LNCAP (cell line): Measurements from ENCODE around the gene EFHC1.

Source experiments
- TF ChIP-seq, protein P1 (sequence below): fragments of 450-650 bp; IDR thresholded peaks from 2 replicates; pipeline ENCODE4 v1.5.1; 2017; ENCODE audit warnings: mild to moderate bottlenecking

The EFHC1 gene

DNA sequence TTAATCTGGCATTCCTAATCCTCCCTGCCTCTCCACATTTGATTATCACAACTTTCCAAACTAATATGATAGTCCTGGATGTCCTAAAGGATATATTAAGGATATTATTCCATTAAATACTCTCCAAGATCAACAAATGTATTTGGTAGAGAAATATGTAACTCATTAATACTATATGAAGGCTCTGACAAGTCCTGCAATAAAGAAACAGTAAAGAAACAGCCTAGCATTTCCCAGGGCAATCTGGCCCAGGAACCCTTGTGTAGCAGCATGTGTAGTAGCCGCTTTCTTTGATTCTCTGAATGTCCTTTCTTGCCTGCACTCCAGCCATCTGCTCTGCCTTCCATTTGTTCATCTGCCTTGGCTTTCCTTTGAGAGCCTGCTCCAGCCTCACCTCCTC, 133.0 kb downstream of the EFHC1 start:
- TF ChIP-seq, protein P1, sequence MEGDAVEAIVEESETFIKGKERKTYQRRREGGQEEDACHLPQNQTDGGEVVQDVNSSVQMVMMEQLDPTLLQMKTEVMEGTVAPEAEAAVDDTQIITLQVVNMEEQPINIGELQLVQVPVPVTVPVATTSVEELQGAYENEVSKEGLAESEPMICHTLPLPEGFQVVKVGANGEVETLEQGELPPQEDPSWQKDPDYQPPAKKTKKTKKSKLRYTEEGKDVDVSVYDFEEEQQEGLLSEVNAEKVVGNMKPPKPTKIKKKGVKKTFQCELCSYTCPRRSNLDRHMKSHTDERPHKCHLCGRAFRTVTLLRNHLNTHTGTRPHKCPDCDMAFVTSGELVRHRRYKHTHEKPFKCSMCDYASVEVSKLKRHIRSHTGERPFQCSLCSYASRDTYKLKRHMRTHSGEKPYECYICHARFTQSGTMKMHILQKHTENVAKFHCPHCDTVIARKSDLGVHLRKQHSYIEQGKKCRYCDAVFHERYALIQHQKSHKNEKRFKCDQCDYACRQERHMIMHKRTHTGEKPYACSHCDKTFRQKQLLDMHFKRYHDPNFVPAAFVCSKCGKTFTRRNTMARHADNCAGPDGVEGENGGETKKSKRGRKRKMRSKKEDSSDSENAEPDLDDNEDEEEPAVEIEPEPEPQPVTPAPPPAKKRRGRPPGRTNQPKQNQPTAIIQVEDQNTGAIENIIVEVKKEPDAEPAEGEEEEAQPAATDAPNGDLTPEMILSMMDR, result no peak

DNA sequence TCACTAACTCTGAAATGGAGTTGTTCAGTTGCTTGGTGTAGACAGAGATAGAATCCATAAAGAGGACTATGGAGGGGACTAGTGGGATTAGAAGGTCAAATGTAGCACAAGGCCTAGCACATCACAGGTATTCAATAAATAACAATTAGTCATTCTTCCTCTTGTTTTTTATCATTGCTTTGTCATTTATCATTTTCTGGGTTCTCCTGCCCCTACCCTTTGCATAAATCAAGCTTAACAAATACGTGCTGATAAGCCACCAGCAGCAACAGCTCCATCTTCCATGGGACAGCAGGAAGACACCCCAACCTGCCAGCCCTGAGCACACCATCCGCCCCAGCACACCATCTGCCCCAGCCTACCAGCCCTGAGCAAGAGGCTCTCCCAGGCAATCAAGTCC, 133.6 kb downstream of the EFHC1 start:
- TF ChIP-seq, protein P1, result no peak

DNA sequence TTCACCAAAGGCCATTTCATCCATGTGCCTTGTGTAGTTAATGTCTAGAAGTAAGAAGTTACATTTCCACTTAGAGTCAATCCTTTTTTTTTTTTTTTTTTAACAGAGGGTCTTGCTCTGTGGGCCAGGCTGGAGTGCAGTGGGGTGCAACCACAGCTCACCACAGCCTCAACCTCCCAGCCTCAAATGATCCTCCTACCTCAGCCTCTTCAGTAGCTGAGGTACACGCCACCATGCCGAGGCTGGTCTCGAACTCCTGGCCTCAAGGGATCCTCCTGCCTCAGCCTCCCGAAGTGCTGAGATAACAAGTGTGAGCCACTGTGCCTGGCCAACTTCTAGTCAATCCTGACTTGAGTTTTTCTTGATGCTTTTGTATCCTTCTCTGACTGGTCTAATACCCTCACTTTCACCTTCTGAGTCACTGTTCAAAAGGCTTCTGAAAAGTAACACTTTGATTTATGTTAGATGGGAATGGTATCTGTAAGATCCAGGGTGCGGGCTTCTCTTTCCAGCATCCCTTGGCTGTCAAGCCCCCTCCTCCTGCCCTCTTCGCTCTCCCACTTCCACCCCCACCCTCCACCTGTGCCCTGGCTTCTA, 134.6 kb downstream of the EFHC1 start:
- TF ChIP-seq, protein P1, result no peak

DNA sequence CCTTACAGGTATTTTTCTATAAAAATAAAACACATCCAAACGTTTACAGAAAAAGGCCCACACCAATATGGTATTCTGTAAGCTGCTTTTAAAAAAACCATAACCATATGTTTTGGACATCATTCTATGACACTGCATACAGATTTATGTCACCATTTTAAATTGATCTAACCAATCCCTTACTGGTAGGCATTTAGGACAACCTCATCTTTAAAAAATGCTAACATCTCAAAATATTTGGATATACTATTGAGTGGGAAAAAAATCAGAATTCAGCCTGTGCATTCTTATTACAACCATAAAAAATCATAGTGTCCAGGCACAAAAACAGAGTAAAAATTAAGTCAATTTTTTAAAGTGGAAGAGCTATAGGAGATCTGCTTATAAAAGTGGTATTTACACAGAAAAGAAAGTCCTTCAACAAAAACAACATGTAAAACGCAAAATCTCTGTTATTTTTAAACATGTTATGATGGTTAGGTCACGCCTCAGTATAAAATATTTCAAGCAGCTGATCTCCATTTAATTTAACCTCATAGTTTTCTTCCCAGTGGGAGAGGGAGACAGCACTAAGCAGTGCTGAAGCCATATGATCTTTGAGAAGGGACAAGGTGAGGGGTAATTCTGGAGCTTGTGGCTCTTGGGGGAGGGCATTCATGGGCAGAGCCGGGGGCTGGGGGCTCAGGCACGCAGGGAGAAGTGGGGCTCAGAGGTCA, 135.5 kb downstream of the EFHC1 start:
- TF ChIP-seq, protein P1, result no peak

DNA sequence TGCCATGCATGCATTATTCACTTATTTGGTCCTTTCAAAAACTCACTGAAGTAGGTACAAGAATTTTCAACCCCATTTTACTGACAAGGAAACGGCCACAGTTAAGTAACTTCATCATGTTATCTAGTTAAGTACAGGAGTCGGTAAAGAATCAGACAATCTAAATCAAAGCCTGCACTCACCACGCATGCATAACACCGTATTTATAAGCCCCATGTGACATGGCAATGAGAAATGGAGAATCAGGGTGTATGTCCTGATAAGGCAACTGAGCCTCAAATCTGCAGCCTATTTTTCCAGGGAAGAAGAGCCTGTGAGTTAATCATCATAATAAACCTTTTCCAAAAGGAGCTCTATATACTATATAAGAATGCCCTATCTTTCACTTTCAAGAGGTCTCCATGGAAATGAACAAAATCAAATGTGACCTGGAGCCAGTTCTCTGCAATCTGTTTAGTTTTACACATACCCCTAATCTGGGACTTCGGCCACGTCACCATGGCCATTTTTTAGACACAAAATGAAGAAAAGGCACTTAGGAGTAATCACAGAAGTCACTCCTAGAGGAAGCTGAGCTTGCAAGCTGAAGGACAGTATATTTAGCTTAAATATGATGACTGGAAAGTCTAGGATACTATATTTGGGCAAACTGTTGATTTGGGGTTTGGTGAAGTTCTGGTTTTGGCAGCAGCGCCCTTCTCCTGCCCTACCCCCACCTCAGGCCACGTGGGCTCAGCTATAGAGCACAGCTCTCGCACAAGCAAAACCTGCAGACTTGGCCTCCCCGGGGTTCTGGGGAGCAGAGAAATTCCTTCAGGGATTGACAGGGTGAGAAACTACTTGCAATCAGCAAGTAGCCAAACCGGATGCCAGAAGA, 137.5 kb downstream of the EFHC1 start:
- TF ChIP-seq, protein P1, result no peak

DNA sequence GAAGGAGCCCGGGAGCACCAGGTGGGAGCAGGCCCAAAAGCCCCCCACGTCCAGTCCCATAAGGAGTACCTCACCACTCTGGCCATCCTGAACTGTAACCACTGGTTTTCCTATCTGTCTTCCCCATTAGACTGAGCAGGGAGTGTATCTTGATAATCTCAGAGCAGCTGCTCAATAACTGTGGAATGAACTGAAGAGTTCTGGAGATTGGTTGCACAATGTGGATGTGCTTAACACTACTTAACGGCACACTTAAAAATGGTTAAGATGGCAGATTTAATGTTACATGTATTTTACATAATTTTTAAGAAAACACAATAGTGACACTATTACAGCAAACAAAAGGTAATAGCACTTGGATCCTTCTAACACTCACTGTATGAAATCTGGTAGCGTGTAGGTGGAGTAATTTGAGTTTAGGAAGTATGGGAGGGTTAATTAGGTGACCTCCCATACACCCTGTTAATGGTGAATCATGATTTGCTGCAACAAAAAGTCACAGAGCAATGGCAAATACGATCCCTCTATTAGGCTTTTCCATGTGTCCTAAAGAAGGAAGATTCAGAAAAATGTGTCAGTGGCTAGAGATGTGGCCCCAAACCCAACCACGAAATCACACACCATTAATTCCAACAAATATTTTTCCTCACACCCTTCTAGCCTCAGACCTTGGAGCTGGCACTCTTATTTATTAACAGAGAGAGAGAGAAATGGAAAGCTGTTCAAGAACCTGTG, 138.3 kb downstream of the EFHC1 start:
- TF ChIP-seq, protein P1, result no peak

DNA sequence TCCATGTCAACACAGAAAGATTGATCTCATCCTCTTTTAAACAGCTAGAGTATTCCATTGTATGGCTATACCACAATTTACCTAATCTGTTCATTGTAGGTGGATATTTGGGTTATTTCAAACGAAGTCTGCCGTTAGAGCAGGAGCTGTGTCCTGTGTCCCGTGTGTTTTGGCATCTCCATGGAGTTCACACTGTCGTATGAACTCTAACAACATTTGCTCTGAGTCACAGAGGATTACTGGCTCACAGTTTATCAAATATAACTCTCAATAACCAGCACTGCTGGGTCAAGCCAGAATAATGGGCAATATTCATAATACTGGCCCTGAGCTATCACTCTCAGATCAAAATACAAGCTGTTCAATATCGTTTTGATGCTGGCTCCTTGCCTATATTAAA, 140.3 kb downstream of the EFHC1 start:
- TF ChIP-seq, protein P1, result no peak
